Activated T-cell treated with anti-CD3 and anti-CD28 coated beads, Interleukin-2, amount 50 U/mL, for 4 hours (primary cell): ENCODE data around the gene FAM219B. TPM values are rescaled to one million over a fixed set of nuclear protein-coding genes. Genes with fewer than 3 reads are reported as not detected.
"Not testable (repeated sequence)": the region's sequence is repeated elsewhere in the genome, so short reads cannot be mapped to it uniquely, and the experiment has no call there.

ENCODE experiments used
- ATAC-seq, 2 donors: fragments of 200-7000 bp; cut with Tn5 transposase; one replicate each; pipeline ENCODE4 v1.10.0; 2021
- DNase-seq: peaks from one replicate; pipeline ENCODE4 v3.0.0-alpha.2; 2020
- H3K27me3 Mint-ChIP-seq: one replicate; pipeline ENCODE4 v1.8.0; 2021; ENCODE audit warnings: low read depth, mixed read lengths
- H3K36me3 Mint-ChIP-seq: one replicate; pipeline ENCODE4 v1.8.0; 2022; ENCODE audit warnings: mixed read lengths; ENCODE audit not compliant: insufficient read depth
- H3K4me1 Mint-ChIP-seq: one replicate; pipeline ENCODE4 v1.8.0; 2021; ENCODE audit warnings: low read depth, mixed read lengths
- H3K4me3 Mint-ChIP-seq: one replicate; pipeline ENCODE4 v1.8.0; 2021; ENCODE audit warnings: mild to moderate bottlenecking, moderate library complexity, mixed read lengths
- H3K9me3 Mint-ChIP-seq: one replicate; pipeline ENCODE4 v1.8.0; 2021; ENCODE audit warnings: mixed read lengths
- total RNA-seq, 3 donors: library from RNA; stranded (reverse); gene quantifications; one replicate each; pipeline ENCODE4 v1.2.1, GENCODE V29; 2021

The FAM219B gene
- total RNA-seq, 3 donors from 2014 or later = 23.6 to 26.6 (median 26.4) TPM

DNA sequence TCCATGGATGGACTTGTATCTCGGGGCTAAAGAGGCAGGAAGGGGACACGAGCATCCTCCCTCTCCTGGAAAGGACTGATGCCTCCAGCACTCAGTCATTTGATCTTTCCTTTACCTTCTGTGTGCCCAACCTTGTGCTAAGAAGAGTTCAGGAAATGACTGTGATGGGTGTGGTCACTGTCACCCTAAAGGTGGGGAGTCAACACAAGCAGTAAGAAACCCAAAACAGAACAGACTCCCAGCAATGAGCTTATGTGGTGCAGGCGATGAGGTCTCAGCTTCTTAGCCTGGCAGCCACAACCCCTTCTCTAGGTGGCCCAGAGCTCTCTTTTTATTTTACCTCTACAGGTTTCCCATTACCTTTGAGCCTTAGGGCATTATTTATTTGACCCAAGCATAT lies 13.0 kb downstream of the FAM219B start:
- Mint-ChIP-seq H3K27me3 (no peaks in the 10 kb centered on the region), H3K9me3 (no peaks in the 10 kb centered on the region), H3K4me3 (peak overlapping the region; percentile 36), H3K36me3 (peaks cover 7% of the 10 kb centered on the region), H3K4me1 (peaks cover 52% of the 10 kb centered on the region)
- ATAC-seq = no peak
- no peak for DNase-seq

- no peak for DNase-seq
- Mint-ChIP-seq H3K4me1 (peaks cover 52% of the 10 kb centered on the region), H3K4me3 (no peak overlapping the region), H3K9me3 (no peaks in the 10 kb centered on the region), H3K27me3 (no peaks in the 10 kb centered on the region), H3K36me3 (peaks cover 7% of the 10 kb centered on the region)
- ATAC-seq = no peak
Observed at GRCh38 chr15:74892931-74893330, 13.7 kb downstream of the FAM219B start.

GRCh38 chr15:74892313-74892712 lies 14.3 kb downstream of the FAM219B start:
- peaks cover 52% of the 10 kb centered on the region for H3K4me1 Mint-ChIP-seq
- H3K36me3 Mint-ChIP-seq = peaks cover 7% of the 10 kb centered on the region
- no peaks in the 10 kb centered on the region for H3K9me3 Mint-ChIP-seq
- H3K4me3 Mint-ChIP-seq = no peak overlapping the region
- ATAC-seq = no peak
- no peak for DNase-seq
- no peaks in the 10 kb centered on the region for H3K27me3 Mint-ChIP-seq

- Mint-ChIP-seq H3K36me3 (peaks cover 7% of the 10 kb centered on the region), H3K9me3 (no peaks in the 10 kb centered on the region), H3K4me1 (peaks cover 52% of the 10 kb centered on the region), H3K4me3 (peak overlapping the region; percentile 45), H3K27me3 (no peaks in the 10 kb centered on the region)
- ATAC-seq (no peak), DNase-seq (no peak)
Observed at GRCh38 chr15:74891469-74891868, 15.2 kb downstream of the FAM219B start.

DNA sequence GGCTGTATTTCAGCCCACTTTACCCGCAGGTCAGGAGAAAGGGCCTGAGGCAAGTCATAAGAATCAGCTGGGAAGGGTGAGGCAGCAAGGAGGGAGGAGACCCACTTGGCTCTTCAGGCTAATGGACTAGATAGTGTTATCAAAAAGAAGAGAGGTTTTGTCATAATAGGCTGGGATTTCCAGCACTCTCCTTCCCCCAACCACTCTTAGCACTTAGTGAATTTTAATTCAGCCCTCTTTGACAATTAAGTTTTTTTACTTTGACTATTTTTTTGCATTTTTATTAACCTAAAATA lies 16.0 kb downstream of the FAM219B start:
- Mint-ChIP-seq H3K4me3 (peak overlapping the region; percentile 95), H3K4me1 (peaks cover 52% of the 10 kb centered on the region), H3K36me3 (peaks cover 7% of the 10 kb centered on the region), H3K9me3 (no peaks in the 10 kb centered on the region), H3K27me3 (no peaks in the 10 kb centered on the region)
- peak in 1 of 2 donors; percentile 3 for ATAC-seq
- DNase-seq = no peak

- Mint-ChIP-seq H3K9me3 (no peaks in the 10 kb centered on the region), H3K4me1 (peaks cover 49% of the 10 kb centered on the region), H3K27me3 (no peaks in the 10 kb centered on the region), H3K36me3 (peaks cover 7% of the 10 kb centered on the region), H3K4me3 (peak within 1 kb of the TSS; percentile 95)
- DNase-seq (peak; percentile 79), ATAC-seq (peak; percentile 99)
Observed at GRCh38 chr15:74889883-74890664, 16.6 kb downstream of the FAM219B start, which contains the start of gene MPI. Gene MPI, plus strand, starts transcription at chr15:74890042. Its CDS starts 32 bp downstream, at chr15:74890074.

DNA sequence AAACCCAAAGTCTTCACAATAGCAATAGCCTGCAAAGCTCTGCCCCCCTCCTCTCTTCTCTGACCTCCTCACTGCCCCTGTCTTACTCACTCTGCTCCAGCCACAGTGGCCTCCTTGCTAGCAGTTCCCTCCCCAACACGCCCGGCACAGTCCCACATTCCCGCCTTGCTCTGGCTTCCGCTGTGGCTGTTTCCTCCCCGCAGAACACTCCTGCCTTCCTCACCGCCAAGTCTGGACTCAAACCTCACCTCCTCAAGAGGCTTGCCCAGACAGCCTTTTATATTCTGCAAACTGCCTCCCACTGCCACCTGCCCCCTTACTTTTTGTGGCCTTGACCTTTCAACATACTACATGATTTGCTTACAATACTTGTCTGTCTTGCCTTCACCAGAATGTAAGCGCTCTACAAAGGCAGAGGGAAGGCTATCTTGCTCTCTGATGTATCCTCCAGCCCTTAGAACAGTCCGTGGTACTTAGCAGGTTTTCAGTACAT lies 17.2 kb downstream of the FAM219B start:
- Mint-ChIP-seq H3K9me3 (no peaks in the 10 kb centered on the region), H3K4me3 (peak overlapping the region; percentile 95), H3K27me3 (no peaks in the 10 kb centered on the region), H3K4me1 (peaks cover 49% of the 10 kb centered on the region), H3K36me3 (peaks cover 7% of the 10 kb centered on the region)
- DNase-seq (no peak), ATAC-seq (peak; percentile 10 to 22)

DNA sequence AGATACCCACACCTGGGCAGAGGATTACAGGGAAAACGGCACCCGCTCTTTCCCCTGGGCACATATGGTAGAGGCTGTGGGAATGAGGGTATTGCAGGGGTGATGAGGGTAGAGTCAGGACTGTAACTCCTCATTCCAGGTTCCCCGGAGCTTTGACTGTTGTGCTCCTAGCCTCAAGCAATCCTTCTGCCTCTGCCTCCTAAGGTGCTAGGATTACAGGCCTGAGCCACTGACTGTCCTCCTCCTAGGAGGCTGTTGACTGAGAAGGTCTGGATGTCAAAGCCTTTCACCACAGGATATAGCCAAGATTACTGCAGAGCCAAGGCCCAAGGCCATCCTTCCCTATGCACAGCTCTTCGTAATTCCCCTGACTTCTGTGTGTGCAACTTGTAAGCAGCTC lies 17.9 kb downstream of the FAM219B start:
- H3K4me1 Mint-ChIP-seq = peaks cover 51% of the 10 kb centered on the region
- H3K9me3 Mint-ChIP-seq = no peaks in the 10 kb centered on the region
- DNase-seq = no peak
- no peaks in the 10 kb centered on the region for H3K27me3 Mint-ChIP-seq
- H3K4me3 Mint-ChIP-seq = no peak overlapping the region
- H3K36me3 Mint-ChIP-seq = peaks cover 6% of the 10 kb centered on the region
- ATAC-seq = no peak

- H3K4me1 Mint-ChIP-seq = peaks cover 40% of the 10 kb centered on the region
Observed at GRCh38 chr15:74887537-74888193, 19.0 kb downstream of the FAM219B start.

DNA sequence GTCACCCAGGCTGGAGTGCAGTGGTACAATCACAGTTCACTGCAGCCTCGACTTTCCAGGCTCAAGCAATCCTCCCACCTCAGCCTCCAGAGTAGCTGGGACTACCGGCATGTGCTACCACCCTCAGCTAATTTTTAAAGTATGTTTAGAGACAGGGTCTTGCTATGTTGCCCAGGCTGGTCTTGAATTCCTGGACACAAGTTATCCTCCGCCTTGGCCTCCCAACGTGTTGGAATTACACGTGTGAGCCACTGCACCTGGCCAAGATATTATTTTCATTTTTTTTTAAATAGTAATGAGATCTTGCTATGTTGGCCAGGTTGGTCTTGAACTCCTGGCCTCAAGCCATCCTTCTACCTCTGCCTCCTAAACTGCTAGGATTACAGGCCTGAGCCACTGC lies 21.2 kb downstream of the FAM219B start:
- ATAC-seq (no peak), DNase-seq (no peak)
- Mint-ChIP-seq H3K9me3 (no peaks in the 10 kb centered on the region), H3K27me3 (peaks cover 1% of the 10 kb centered on the region), H3K4me3 (no peak overlapping the region), H3K36me3 (no peaks in the 10 kb centered on the region), H3K4me1 (peaks cover 22% of the 10 kb centered on the region)

More at GRCh38 chr15:74887537-74888193, 19.0 kb downstream of the FAM219B start:
- DNase-seq, H3K27me3 Mint-ChIP-seq, H3K4me3 Mint-ChIP-seq, H3K9me3 Mint-ChIP-seq, ATAC-seq, H3K36me3 Mint-ChIP-seq: not testable (repeated sequence)

DNA sequence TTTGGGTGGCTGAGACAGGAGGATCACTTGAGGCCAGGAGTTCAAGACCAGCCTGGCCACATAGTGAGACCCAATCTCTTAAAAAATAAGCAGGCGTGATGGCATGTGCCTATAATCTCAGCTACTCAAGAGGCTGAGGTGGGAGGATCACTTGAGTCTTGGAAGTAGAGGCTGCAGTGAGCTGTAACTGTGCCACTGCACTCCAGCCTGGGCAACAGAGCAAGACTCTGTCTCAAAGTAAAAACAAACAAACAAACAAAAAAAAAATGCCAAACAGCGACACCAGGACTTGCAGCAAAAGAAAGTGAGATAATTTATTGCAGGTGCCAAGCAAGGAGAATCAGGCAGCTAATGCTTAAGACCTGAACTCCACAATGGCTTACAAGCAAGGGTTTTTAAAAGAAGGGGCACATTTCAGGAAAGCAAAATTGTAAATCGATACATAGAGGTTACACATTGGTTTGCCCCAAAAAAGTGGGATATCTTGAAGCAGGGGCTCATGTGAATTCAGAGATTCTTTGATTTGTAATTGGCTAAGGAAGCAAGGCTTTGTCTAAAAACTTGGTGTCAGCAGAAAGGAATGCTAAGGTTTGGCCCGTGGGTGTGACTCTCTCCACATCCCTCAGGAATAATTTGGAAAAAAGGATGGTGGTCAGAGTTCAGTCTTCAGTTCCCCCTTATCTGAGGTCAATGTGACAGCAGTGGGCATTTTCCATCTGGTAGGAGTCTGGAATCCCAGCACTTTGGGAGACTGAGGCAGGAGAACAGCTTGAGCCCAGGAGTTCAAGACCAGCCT lies 22.0 kb downstream of the FAM219B start:
- no peak for ATAC-seq
- Mint-ChIP-seq H3K4me3 (no peak overlapping the region), H3K36me3 (no peaks in the 10 kb centered on the region), H3K4me1 (peaks cover 15% of the 10 kb centered on the region), H3K27me3 (peaks cover 1% of the 10 kb centered on the region), H3K9me3 (no peaks in the 10 kb centered on the region)
- no peak for DNase-seq

- Mint-ChIP-seq H3K27me3 (peaks cover 1% of the 10 kb centered on the region), H3K4me3 (no peak overlapping the region), H3K4me1 (peaks cover 7% of the 10 kb centered on the region), H3K9me3 (no peaks in the 10 kb centered on the region), H3K36me3 (no peaks in the 10 kb centered on the region)
- DNase-seq (no peak), ATAC-seq (no peak)
Observed at GRCh38 chr15:74882528-74882927, 24.1 kb downstream of the FAM219B start.

DNA sequence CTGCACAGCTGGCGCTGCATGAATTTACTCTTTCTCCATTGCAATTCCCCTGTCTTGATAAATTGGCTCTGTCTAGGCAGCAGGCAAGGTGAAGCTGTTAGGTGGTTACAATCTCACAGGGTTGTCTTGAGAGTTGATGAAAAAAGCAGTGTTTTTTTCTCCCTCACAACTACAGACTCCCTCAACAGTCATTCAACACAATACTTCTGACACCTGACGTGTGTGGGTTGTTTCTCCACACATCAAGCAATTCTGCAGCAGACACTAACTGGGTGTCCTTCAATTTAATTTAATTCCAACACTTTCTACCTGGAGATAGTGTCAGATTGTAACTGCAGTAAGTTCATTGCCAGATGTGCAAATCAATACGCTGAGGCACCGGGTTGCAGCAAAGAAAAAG lies 28.4 kb downstream of the FAM219B start:
- no peak for DNase-seq
- ATAC-seq = no peak
- peaks cover 1% of the 10 kb centered on the region for H3K27me3 Mint-ChIP-seq
- H3K9me3 Mint-ChIP-seq = no peaks in the 10 kb centered on the region
- H3K4me3 Mint-ChIP-seq = no peak overlapping the region
- peaks cover 7% of the 10 kb centered on the region for H3K4me1 Mint-ChIP-seq
- no peaks in the 10 kb centered on the region for H3K36me3 Mint-ChIP-seq

- no peaks in the 10 kb centered on the region for H3K9me3 Mint-ChIP-seq
- no peaks in the 10 kb centered on the region for H3K27me3 Mint-ChIP-seq
- ATAC-seq (no peak), DNase-seq (no peak)
- peaks cover 2% of the 10 kb centered on the region for H3K36me3 Mint-ChIP-seq
- H3K4me3 Mint-ChIP-seq = peak overlapping the region; percentile 99
- peaks cover 44% of the 10 kb centered on the region for H3K4me1 Mint-ChIP-seq
Observed at GRCh38 chr15:74873756-74874424, 32.8 kb downstream of the FAM219B start.
